NCI-H446 (cell line): ENCODE measurements around the gene SP9.

ENCODE experiments used
- DNase-seq, 2 experiments: peaks; one replicate each; lab custom pipeline; 2025; lab: John Stamatoyannopoulos, UW

Gene SP9

DNA sequence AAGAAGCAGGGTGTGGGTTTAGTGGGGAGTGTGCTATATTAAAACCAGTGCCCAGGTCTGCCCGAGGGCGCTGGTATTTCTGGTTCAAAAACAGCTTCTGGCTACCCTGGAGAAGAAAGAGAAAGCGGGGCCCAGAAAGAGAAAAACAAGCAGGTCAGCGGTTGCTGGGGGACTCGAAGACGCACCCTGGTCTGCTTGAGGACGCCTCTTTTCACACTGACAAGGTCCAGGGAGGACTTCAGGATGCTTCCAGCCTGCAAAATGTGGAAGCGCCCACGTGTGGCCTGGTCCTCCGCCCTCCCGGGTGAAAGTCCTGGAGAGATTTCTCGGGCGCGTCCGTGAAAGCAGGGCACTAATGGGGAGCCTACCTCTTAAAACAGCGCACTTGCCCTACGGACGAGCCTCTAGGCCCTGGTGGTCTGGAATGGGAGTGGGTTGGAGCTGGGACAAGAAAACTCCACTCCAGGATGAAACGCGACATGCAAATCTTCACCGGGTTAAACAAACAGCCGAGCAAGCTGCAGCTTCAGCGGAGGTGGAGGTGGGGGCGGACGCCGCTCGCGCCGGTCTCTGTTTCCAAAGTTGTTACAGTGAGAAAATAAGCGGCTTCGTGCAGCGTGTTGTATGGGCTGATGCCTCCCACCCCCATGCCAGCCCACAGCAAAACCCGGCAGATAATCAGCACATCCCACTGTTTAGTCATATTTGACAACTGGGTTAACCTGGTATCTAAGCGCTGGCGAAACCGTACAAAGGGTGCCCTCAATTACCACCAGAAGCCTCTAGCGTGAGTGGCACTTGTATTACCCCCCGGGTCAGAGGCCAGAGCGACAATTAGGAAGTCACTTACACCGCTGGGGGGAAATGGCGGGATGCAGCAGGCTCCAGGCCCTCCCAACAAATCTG, 1.1 kb upstream of the SP9 start:
- no peak for DNase-seq

DNA sequence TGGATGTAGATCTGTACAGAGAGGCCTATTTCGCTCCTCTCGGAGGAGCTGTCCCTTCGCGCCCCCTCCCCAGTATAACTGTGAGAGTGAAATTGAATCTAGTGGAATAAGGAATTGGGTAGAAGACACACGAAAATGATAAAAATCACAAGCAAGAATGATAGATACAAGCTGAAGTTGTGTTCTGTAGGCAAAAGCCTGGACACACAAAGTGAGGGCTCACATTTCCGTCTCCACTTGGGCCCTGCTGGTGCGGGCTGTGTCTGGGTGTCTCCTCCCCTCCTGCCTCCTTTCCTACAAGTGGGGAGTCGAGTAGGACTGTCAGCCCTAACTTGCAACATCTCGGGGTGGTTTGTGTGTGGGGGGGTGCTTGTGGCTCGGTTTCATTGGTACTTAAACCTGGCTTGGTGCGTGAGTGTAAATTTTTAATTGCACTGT, 457 bp upstream of the SP9 start:
- no peak for DNase-seq

DNA sequence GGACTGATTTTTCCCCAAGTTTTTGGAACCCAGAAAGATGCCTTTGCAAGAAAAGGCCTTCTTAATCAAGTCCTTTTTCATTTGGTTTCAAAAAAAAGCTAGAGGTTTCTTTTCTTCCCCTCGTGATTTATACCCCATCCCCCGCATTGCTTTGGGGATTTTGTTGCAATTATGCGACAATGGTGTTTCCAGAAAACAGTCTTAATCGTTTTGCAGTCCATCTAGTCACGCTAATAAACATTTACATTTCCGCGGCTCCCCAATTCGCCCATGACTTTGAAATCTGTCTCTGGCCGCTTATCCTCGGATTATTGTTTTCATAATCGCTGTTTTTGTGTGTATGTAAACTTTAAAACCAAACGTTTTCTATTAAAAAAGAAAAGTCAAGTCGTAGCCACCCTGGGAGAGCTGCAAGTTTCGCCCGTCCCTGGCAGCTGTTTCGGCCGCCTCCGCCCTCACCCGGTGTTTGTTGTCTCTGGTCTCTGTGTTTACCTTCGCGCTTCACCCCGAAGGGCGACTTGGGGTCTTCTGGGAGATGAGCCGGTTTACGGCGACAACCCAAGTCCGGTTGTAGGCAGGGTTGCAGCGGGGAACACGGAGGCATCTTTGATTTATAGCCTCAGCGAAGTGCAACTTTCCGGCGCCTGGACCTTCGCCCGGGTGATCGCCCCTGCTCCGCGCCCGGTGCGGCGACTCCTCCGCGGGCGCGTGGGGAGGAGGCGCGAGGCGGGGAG, 667 bp downstream of the SP9 start:
- no peak for DNase-seq

GRCh38 chr2:174335988-174336500, 1.3 kb downstream of the SP9 start:
- no peak for DNase-seq

- peak; percentile 29 to 77 for DNase-seq
Measured at GRCh38 chr2:174336501-174337336, 2.0 kb downstream of the SP9 start.

DNA sequence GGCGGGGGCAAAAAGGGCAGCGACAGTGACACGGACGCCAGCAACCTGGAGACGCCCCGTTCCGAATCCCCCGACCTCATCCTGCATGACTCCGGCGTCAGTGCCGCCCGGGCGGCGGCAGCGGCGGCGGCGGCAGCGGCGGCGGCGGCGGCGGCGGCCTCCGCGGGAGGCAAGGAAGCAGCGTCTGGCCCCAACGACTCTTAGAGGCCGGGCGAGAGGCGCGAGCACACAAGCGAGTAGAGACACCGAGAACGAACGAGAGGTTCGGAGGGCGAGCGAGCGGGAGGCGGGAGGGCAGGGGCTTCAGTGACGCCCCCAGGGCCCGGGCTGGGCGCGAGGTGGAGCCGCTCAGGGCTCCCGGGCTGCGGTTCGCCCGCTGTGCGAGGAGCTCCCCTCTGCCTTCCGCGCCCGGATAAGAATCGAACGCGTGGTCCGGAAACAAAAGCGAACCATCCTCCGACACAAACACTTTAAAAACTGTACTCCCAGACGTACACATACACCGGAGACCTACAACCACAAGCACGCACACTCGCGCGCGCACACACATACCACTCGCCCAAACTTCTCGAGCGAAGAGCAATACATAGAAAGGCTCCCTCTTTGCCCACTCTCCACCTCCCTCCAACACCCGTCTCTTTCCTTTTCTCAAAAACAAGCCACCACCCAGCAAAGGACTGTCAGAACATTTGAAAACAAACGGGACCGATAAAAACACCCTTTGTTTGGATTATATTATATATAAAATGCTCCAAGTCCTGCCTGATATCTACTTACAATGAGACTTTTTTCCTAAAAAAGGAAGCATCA, 2.8 kb downstream of the SP9 start:
- DNase-seq = peak in 1 of 2 experiments; percentile 68

DNA sequence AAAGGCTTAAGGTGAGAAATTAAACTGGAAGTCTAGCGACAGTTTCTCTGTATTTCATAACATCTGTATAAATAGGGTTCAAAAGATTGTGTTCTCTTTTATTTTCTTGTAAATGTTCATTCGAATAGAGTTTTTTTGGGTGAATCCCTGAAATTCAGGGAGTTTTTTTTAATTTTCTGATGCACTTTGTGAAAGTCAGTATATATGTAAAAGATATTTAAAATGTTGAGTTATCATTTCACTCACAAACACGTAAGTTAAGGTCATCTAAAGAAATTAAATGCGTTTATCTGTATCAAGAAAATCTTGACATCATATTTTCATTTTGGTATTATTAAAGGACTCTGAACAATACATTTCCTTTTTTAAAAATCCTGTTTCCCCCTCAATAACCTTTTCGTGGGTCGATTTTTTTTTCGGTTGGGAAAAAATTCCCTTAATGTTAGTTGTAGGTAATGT, 3.4 kb downstream of the SP9 start:
- no peak for DNase-seq

GRCh38 chr2:174338671-174339560, 4.2 kb downstream of the SP9 start:
- DNase-seq = no peak

DNA sequence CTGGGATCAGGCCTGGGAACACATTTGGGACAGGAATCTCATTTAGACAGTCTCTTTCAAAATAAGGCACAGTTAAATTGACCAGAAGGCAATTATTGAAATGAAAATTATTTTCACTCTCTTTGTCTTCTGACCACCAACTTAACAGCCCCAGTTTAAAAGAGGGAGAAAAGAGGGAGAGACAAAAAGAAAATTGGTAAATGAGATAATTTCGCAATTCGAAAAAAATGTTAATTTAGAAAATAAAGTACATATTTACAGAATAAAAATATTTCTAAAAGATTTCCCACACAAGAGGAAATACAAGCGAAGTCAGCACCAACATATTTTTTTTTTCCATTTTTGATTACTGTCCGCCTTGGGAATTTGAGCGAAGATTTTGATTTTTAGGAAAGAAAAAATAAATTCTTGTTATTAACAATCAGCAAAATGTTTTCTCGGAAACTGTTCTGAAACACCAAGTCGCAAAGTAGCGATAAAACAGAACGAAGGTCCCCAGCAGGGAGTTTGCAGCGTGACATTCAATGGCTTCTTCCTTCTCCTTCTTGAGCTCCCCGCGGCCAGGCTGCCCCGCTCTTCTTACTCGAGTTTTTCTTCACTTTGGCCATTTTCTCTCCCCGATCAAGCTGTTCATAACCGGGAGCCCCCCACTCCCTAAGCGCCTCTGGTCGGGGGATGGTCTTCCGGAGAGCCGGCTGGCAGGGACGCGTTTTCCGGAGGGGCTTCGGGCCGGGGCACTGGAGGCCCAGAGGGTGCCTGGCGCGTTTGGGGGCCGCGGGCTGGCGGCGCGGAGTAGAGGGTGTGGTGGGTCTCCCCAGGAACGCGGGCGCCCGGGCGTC, 5.0 kb downstream of the SP9 start:
- no peak for DNase-seq

DNA sequence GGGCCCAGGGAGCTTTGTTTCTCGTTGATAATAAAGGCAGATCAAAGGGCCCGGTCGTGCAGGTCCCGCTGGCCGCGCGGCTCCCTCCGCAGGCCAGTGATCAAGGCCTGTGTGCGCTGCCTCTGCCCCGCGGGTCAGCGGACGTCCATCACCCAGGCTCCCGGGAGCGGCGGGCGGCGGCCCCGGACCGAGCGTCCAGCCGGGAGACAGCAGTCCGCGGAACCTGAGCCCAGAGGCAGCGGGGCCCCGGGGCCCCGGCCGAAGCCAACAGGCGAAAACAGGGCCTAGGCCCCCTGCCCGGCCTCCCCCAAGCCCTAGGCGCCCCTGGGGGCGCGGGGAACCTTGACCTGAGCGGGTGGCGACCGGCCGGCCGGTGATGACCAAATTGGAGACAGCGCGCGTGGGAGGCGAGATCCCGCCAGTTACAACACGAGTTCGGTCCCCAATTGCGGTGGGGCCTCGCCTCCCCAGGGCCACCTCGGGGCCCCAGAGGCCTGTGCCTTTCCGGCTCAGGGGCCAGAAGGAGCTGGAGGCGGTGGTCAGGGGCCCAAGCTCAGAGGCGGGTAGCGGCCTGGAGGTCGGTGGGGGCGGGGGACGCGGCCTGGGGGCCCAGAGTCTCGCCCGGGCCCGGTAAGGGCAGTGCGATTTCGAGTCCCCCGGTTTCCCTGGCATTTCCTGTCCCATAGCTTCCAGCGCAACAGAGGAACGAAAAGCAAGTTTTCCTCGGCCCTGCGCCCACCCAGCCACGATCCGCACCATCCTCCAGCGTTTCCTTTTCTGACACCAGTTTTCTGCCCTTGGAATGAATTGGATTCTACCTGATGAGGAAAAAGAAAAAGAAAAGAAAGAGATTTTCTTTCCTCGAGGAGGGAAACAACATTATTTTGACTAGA, 5.9 kb downstream of the SP9 start:
- DNase-seq = no peak

- DNase-seq = peak; percentile 30 to 89
Measured at GRCh38 chr2:174341293-174341994, 6.7 kb downstream of the SP9 start.

- no peak for DNase-seq
Measured at GRCh38 chr2:174341995-174342685, 7.4 kb downstream of the SP9 start.

- no peak for DNase-seq
Measured at GRCh38 chr2:174342686-174343342, 8.1 kb downstream of the SP9 start.

DNA sequence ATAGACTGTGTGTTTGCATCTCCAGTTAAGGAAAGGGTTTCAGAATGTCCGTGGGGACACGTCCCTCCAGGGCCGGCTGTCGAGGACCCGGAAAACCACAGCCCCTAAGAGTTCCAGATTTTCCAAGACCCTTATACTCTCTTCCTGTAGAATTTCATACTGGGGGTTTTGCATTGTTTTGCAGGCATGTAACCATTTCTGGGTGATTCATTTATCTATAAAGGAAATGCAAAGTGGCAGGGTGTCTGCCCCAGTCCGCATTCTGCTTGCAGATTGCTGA, 8.5 kb downstream of the SP9 start:
- DNase-seq = no peak

- no peak for DNase-seq
Measured at GRCh38 chr2:174343623-174344455, 9.1 kb downstream of the SP9 start.
